SK-N-SH treated with all-trans-retinoic acid at 6 μM for 48 hours (cell line): Measurements from ENCODE around the gene KRT15.
A peak's percentile ranks its signal among the peaks of the same experiment; 100 is the strongest.

Experiments
- CSDC2 ChIP-seq: fragments of 250-450 bp; sonication (Bioruptor Pico); IDR thresholded peaks from 2 replicates; pipeline ENCODE4 v1.5.0; 2020; ENCODE audit warnings: mild to moderate bottlenecking, moderate library complexity
- CSRNP3 ChIP-seq: fragments of 250-450 bp; sonication (Bioruptor Pico); IDR thresholded peaks from 2 replicates; pipeline ENCODE4 v1.5.1; 2021; ENCODE audit warnings: mild to moderate bottlenecking, moderate library complexity
- ESRRG ChIP-seq: fragments of 250-450 bp; sonication (Bioruptor Pico); IDR thresholded peaks from 2 replicates; pipeline ENCODE4 v1.6.1; 2021; ENCODE audit warnings: mild to moderate bottlenecking
- GLIS3 ChIP-seq: fragments of 250-450 bp; sonication (Bioruptor Pico); IDR thresholded peaks from 2 replicates; pipeline ENCODE4 v1.5.0; 2020; ENCODE audit warnings: mild to moderate bottlenecking, moderate library complexity
- POU6F1 ChIP-seq: fragments of 250-450 bp; sonication (Bioruptor Pico); IDR thresholded peaks from 2 replicates; pipeline ENCODE4 v1.8.0; 2021; ENCODE audit warnings: low read depth, mild to moderate bottlenecking, moderate library complexity, borderline replicate concordance
- PPARA ChIP-seq: fragments of 250-450 bp; sonication (Bioruptor Pico); IDR thresholded peaks from 2 replicates; pipeline ENCODE4 v1.5.0; 2020; ENCODE audit warnings: mild to moderate bottlenecking, borderline replicate concordance
- TOX ChIP-seq: fragments of 250-450 bp; sonication (Bioruptor Pico); IDR thresholded peaks from 2 replicates; pipeline ENCODE4 v1.8.0; 2021; ENCODE audit warnings: mild to moderate bottlenecking, moderate library complexity, borderline replicate concordance
- ZC3H10 ChIP-seq: fragments of 250-450 bp; sonication (Bioruptor Pico); IDR thresholded peaks from 2 replicates; pipeline ENCODE4 v1.5.1; 2021; ENCODE audit warnings: mild to moderate bottlenecking, moderate library complexity
- ZFP3 ChIP-seq: fragments of 250-450 bp; sonication (Bioruptor Pico); IDR thresholded peaks from 2 replicates; pipeline ENCODE4 v1.5.0; 2020; ENCODE audit warnings: mild to moderate bottlenecking, moderate library complexity
- ZNF8 ChIP-seq: fragments of 450-650 bp; formaldehyde crosslinking; IDR thresholded peaks from 2 replicates; pipeline ENCODE4 v1.5.0; 2020; ENCODE audit warnings: mild to moderate bottlenecking, moderate library complexity

- TF ChIP-seq ZC3H10 (CRISPR knock-in tag) = no peak
- TF ChIP-seq CSRNP3 (CRISPR knock-in tag) = no peak
- TF ChIP-seq ZNF8 (CRISPR knock-in tag) = no peak
- TF ChIP-seq ESRRG (CRISPR knock-in tag) = no peak
- no peak for TF ChIP-seq PPARA (CRISPR knock-in tag)
- TF ChIP-seq GLIS3 (CRISPR knock-in tag) = no peak
- TF ChIP-seq TOX (CRISPR knock-in tag) = no peak
- no peak for TF ChIP-seq CSDC2 (CRISPR knock-in tag)
- TF ChIP-seq ZFP3 = peak; percentile 75
- no peak for TF ChIP-seq POU6F1 (CRISPR knock-in tag)
These were observed 29.5 kb upstream of the KRT15 start for GRCh38 chr17:41547921-41548843.
